Skin of body (tissue), 2 donors: ENCODE measurements around the gene USHBP1. TPM values are rescaled to one million over a fixed set of nuclear protein-coding genes. Genes with fewer than 3 reads are reported as not detected.

Source experiments
- DNase-seq: peaks from one replicate; lab custom pipeline; 2025; lab: John Stamatoyannopoulos, UW
- total RNA-seq: library from RNA; depleted of rRNA; stranded (reverse); fragments of >200 nt; gene quantifications from one replicate; pipeline ENCODE4 v1.2.3, GENCODE V29; 2014

USHBP1 gene, protein sequence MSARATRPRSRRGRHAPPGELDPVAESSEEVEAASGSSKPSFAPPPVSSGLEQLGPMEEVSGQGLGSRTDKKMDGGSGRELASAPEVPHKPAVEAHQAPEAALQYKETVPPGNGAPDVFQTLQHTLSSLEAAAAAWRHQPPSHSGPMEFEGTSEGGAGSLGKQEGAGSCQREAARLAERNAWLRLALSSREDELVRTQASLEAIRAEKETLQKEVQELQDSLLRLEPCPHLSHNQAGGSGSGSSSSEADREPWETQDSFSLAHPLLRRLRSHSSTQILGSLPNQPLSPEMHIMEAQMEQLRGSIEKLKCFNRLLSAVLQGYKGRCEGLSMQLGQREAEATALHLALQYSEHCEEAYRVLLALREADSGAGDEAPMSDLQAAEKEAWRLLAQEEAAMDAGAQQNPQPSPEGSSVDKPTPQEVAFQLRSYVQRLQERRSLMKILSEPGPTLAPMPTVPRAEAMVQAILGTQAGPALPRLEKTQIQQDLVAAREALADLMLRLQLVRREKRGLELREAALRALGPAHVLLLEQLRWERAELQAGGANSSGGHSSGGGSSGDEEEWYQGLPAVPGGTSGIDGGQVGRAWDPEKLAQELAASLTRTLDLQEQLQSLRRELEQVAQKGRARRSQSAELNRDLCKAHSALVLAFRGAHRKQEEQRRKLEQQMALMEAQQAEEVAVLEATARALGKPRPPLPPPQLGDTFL
- total RNA-seq, result 2.0 TPM

DNA sequence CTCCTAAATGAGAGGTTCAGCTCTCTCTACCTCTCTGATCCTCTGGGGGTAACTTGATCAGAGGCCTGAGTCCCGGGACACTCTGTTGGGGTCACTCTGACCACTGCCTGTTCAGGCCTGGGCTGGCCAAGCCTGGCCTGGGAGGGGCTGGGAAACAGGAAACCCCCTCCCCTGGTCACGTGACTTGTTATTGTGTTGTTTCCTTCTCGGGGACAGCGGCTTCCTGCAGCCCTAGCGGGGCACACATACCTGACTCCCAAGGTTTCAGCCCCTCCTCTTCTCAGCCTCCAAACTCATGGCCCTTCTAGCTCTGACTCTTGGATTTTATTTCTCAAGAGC is at the start of gene USHBP1:
Gene USHBP1, minus strand, starts transcription at position 105 of the 339 bp plus-strand sequence. CDS start 446 bp downstream, outside the sequence.
- DNase-seq, result no peak

- no peak for DNase-seq
These were observed 49.6 kb upstream of the USHBP1 start for GRCh38 chr19:17314007-17314593.

GRCh38 chr19:17312189-17313113 is 47.9 kb upstream of the USHBP1 start:
- no peak for DNase-seq

DNA sequence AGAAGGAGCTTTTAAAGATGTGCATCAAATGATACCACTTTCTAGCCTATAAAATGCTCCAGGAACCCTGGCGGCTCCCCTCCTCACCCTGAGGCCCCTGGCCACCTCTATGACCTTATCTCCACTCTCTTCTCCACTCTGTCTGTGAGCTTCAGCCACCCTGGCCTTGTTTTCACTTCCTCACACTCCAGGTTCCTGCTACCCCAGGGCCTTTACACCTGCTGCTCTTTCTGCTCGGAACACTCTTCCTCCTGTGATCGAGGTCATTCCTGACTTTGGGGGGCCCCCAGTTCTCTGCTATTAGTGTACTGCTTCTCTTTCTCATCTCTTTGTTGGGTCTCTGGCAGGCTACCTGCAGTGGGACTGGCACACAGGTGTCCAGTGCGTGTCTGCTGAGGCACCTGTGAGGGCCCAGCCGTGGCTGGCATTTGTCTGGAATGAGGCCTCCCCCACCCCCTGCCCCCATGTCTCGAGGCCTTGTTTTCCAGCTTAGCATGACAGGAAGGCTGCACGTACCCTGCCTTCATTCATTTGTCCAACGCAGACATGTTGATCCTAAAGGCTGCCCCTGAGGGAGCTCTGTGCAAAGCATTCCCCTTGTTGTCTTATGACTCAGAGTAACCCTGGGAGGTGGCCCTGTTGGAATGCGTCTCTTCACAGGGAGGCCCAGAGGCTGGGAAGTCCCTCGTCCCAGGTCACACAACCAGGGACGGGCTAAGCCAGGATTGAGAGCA is 47.1 kb upstream of the USHBP1 start:
- DNase-seq, result no peak

DNA sequence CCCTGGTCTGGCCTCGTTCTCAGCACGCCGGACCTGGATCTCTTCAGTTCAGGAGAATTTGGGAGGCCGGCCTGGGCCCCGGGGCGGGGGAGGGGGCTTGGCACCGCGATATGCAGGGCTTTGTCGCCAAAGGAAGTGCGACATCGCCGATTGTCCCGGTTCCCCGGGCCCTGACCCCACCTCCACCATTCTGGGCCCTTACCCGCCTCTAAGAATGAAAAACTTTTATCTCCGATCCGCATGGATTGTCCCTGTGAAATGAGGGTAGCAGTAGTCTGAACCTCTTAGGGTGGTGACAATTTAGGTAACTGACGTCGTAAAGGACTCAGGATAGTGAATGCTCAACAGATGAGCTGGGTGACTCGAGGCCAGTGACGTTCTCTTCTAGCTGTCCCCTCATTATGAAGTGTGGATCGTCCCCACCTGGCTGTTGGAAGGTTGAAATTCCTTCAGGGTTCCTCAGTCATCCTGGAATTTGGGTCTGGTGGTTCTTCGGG is 45.5 kb upstream of the USHBP1 start:
- no peak for DNase-seq

DNA sequence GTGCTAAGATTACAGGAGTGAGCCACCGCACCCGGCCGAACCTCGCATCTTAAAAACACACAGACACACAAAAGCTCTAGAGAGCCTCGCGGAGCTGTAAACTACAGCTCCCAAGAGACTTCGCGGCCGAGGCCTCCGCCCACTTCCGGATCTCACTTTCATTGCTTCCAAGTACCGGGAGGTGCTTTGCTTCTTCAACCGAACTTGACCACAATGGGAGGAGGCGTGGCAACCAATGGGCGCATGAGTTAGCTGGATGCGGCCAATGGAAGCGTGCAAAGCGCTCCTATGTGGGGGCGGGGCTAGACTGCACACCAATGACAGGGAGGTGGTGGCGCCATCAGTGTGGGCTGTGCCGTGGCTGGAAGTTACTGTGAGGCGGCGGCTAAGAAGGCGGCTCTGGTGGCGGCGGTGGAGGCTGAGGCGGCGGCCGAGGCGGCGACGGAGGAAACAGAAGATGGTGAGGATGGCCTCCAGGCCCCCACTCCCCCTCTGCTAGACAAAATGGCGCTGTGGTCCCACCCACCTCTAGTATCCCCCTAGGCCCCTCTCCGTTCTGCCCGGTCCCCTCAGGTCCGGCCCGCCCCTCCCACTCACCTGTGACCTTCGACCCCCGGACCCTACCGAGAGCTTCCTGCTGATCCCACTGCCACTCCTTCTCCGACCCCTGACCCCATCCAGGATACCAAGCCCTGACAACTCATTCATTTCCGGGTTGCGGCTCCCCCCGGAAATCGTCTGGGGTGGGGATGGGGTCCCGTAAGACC is 44.8 kb upstream of the USHBP1 start, which contains the start of gene DDA1:
Gene DDA1, plus strand, starts transcription at position 366 of the 767 bp plus-strand sequence. Its CDS starts 92 bp downstream, at position 458.
- peak; percentile 100 for DNase-seq

DNA sequence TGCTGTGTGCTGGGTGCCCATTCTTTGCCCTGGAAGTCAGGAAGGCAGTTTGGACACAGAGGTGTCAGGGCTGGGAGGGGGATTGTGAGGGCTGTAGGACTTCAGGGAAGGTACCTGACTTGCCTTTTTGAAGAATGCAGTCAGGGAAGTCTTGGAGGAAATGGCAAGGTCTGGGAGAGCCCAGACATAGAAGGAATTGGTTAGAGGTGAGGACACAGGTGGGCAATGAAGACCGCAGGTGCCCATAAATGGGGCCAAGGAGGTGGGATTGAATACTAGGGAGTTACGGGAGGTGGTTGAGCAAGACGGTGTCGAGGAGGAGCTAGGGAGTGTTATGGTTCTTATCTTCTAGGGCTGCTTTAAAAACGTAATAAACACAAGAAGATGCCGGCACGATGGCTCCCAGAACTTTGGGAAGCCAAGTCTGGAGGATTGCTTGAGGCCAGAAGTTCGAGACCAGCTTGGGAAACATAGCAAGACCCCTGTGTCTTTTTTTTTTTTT is 43.4 kb upstream of the USHBP1 start:
- no peak for DNase-seq

DNA sequence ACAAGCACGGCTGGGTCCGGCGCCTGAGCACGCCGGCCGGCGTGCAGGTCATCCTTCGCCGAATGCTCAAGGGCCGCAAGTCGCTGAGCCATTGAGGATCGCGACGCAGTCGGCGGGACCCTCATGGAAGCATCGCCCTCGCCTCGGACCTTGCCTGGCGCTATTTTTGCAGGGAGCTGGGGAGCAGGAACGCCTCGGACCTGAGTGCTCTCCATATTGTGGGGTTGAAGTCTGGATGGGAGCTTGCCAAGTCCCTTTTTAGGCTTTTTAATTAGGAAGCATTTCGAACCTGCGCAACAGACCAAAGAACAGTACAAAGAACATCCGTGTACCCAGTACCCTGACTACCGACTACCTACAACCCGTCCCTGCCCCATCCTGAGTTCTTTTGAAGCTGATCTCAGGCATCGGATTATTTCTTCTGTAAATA is 41.8 kb upstream of the USHBP1 start:
- DNase-seq, result no peak

- DNase-seq, result peak; percentile 99
These were observed 41.2 kb upstream of the USHBP1 start, which contains the start of gene MRPL34 for GRCh38 chr19:17305517-17306284. TSS of gene MRPL34 (plus strand) at chr19:17305872. CDS start at chr19:17305893, 21 bp downstream.

- DNase-seq, result no peak
These were observed 40.6 kb upstream of the USHBP1 start for GRCh38 chr19:17305216-17305516.

- DNase-seq, result no peak
These were observed 40.1 kb upstream of the USHBP1 start for GRCh38 chr19:17304386-17305215.

DNA sequence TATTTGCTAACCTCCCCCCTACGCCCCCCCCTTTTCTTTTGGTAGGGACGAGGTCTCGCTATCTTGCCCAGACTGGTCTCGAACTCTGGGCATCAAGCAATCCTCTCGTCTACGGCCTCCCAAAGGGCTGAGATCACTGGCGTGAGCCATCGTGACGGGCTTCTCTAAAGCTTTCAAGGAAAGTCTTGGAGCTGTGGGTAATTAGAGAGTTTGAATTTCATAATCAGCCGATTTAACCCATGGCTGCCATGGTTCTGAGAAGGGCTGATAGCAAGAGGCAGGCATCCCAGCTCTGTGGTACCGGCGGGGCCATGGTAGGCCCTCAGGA is 39.4 kb upstream of the USHBP1 start:
- no peak for DNase-seq

DNA sequence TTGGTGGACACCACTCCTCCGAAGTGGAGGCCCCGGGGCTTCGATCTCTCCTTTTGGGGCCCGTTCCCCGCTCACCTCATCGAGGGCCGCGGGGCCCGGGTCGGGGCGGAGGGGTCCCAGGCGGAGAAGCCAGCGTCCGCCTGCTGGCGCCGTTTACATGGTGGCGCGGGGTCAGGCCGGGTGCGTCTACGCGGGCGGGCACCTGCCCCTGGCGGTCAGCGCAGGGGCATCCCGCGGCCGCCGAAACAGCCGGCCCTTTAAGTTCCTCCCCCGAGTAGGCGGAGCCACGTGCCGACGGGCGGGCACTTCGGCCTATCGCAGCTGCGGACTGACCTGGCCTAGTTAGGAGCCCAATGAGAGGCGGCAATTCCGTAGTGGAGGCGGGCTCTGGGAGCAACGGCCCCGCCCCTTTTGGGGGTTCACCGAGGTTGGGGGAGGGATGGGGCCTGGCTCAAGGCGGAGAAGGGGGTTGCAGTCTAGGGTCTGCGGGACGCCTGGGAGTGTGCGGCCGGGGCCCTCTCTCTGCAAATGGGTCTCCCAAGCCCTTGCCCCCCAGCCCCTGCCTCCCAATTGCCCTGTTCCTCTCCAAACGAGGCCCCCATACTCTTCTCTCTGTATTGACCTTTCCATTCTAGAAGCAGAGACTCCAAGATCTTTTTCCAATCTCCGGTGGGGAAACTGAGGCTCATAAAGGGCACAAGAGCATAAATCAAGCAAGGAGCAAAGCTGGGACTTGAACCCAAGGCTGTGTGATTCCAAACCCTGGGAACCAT is 38.8 kb upstream of the USHBP1 start, which contains the start of gene ABHD8:
Gene ABHD8, minus strand, starts transcription at position 259 of the 773 bp plus-strand sequence. CDS start 1,809 bp downstream, outside the sequence.
- peak; percentile 91 for DNase-seq

DNA sequence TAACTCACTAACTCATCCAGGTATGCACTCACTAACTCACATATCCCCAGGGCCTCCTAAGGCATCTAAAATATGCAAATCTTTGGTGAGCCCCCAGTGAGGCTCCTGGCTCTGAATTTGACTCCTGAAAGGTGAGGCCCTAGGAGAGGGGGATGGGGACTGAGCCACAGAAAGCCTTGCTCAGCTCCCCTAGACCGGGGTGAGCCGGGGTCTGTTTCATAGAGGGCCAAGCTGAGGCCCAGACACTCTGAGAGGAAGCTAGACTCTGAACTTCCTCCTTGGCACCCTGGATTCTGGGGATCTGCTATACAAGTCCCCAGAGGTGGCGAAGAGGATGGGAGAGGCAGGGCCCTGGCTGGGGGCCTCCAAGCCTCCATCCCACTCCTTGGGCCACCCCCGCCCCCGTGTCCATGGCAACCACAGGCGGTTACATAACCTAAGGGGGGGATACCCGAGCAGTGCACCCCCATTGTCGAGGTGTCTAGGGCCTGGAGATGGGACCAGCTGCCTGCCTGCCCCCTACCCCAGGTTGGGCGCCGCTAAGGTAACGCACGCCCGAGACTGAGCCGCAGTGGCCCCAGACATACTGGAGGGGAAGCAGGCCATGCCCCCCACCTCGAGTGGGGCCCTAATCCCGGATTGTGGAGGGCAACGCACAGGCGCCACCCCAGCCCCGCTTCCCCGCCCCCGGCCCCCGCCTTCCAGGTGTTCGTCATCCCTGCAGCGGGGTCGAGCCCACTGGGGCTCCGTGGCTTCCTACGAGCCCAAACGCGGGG is 38.0 kb upstream of the USHBP1 start:
- no peak for DNase-seq

- DNase-seq, result no peak
These were observed 36.6 kb upstream of the USHBP1 start for GRCh38 chr19:17300992-17301619.

DNA sequence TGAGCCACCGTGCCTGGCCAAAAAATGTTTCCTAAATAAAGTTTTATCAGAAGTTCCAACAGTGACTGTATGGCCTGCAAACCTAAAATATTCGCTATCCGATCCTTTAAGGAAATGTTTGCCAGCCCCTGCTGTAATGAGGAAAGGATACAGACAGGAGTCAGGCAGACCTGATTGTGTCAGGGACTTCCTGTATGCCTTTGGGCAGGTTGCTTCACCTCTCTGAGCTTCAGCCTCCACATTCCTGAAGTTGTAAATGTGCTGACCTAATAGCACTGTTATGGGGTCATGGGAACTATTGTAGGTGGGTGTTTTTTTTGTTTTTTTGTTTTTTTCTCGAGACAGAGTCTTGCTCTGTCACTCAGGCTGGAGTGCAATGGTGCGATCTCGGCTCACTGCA is 32.4 kb upstream of the USHBP1 start:
- DNase-seq, result no peak
